CD4-positive, alpha-beta T cell treated with Interleukin-6 for 4 hours (primary cell): Measurements from ENCODE around the gene DLGAP1.

Source experiments
- DNase-seq: peaks from one replicate; pipeline ENCODE4 v3.0.0-alpha.2; 2020; ENCODE audit warnings: mixed read lengths

Gene DLGAP1

GRCh38 chr18:4144201-4144600 lies 310.9 kb downstream of the DLGAP1 start:
- DNase-seq, result no peak

GRCh38 chr18:4143585-4143984 lies 311.5 kb downstream of the DLGAP1 start:
- no peak for DNase-seq

GRCh38 chr18:4142876-4143275 lies 312.2 kb downstream of the DLGAP1 start:
- no peak for DNase-seq

- no peak for DNase-seq
These were observed 320.4 kb downstream of the DLGAP1 start for GRCh38 chr18:4134700-4135099.

GRCh38 chr18:4130734-4131719 lies 324.1 kb downstream of the DLGAP1 start:
- DNase-seq, result no peak

GRCh38 chr18:4126939-4127338 lies 328.2 kb downstream of the DLGAP1 start:
- no peak for DNase-seq

- DNase-seq, result no peak
These were observed 329.4 kb downstream of the DLGAP1 start for GRCh38 chr18:4125627-4126230.

- no peak for DNase-seq
These were observed 329.9 kb downstream of the DLGAP1 start for GRCh38 chr18:4125224-4125623.

GRCh38 chr18:4119813-4120212 lies 335.3 kb downstream of the DLGAP1 start:
- DNase-seq, result no peak

GRCh38 chr18:4119127-4119648 lies 335.9 kb downstream of the DLGAP1 start:
- no peak for DNase-seq

- no peak for DNase-seq
These were observed 347.1 kb downstream of the DLGAP1 start for GRCh38 chr18:4108016-4108415.

- DNase-seq, result no peak
These were observed 348.0 kb downstream of the DLGAP1 start for GRCh38 chr18:4107049-4107467.

GRCh38 chr18:4106407-4107033 lies 348.6 kb downstream of the DLGAP1 start:
- DNase-seq, result peak; percentile 49

GRCh38 chr18:4102901-4103300 lies 352.2 kb downstream of the DLGAP1 start:
- no peak for DNase-seq

- DNase-seq, result no peak
These were observed 354.1 kb downstream of the DLGAP1 start for GRCh38 chr18:4101009-4101408.

GRCh38 chr18:4096486-4096885 lies 358.6 kb downstream of the DLGAP1 start:
- DNase-seq, result no peak

GRCh38 chr18:4093676-4094075 lies 361.4 kb downstream of the DLGAP1 start:
- no peak for DNase-seq

- DNase-seq, result no peak
These were observed 370.7 kb downstream of the DLGAP1 start for GRCh38 chr18:4084382-4084900.

- no peak for DNase-seq
These were observed 376.9 kb downstream of the DLGAP1 start for GRCh38 chr18:4078246-4078645.

- DNase-seq, result no peak
These were observed 377.4 kb downstream of the DLGAP1 start for GRCh38 chr18:4077721-4078120.

- DNase-seq, result no peak
These were observed 377.9 kb downstream of the DLGAP1 start for GRCh38 chr18:4077204-4077603.

- no peak for DNase-seq
These were observed 380.5 kb downstream of the DLGAP1 start for GRCh38 chr18:4074647-4075046.

GRCh38 chr18:4069183-4069582 lies 385.9 kb downstream of the DLGAP1 start:
- DNase-seq, result no peak
